GM12873 (cell line): ENCODE measurements around the gene KRTAP19-3.

ENCODE experiments used
- CTCF ChIP-seq: IDR thresholded peaks from 2 replicates; pipeline ENCODE4 v1.5.1; 2012; ENCODE audit warnings: low read depth, mild to moderate bottlenecking, moderate library complexity, low read length, control low read depth; ENCODE audit not compliant: insufficient read depth; ENCODE audit errors: missing control alignments

Gene KRTAP19-3

DNA sequence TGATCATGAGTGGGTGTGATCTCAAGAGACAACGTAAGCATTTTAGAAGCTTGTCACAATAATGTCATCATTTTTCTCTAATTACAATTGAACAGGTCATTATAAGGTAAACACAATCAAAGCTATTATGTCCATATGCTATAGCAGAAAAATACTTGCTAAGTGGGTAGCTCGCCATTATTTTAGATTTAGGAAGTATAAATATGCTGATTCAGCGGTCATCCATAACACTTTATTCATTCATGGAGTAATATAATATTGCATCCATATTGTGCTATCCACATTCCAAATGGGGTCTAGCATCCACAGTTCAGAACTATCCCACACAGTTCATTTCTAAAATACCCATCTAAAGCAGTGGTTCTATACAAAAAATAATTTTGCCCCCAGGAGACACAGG is 43.3 kb downstream of the KRTAP19-3 start:
- TF ChIP-seq CTCF = no peak

- TF ChIP-seq CTCF = no peak
These were observed 44.8 kb downstream of the KRTAP19-3 start for GRCh38 chr21:30447056-30447455.

GRCh38 chr21:30444204-30444603 is 47.6 kb downstream of the KRTAP19-3 start:
- TF ChIP-seq CTCF = no peak

DNA sequence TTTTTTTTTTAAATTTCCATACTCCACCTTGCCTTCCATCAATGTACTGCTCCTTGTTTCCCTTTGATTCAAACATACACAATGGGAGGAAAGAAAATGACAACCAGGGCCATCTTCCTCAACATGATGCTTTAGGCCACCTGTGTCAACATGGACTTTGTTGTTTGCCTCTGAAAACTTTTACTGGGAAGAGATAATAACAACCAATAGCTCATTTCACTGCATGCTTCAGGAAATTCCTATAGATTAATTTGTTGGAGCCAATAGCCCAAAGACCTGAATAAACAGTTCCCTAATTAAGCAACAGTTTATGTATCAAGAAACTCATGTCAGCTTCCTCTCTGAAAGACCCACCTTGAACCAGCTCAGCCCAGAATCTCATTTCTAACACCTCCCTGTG is 48.6 kb downstream of the KRTAP19-3 start:
- TF ChIP-seq CTCF = no peak
